ENCODE measurements around the gene KRTAP4-11. TPM values are rescaled to one million over a fixed set of nuclear protein-coding genes. Genes with fewer than 3 reads are reported as not detected.

The KRTAP4-11 gene
- total RNA-seq, 1 donor from 2014 or later, result not detected

GRCh38 chr17:41071606-41072360 is 46.4 kb downstream of the KRTAP4-11 start:
- H3K27ac Mint-ChIP-seq, result no peak overlapping the region

GRCh38 chr17:41069031-41069430 is 49.1 kb downstream of the KRTAP4-11 start:
- Histone ChIP-seq H3K4me2 (no peak overlapping the region), H3K27ac (no peak overlapping the region), H3K4me3 (no peak overlapping the region), H2AFZ (replicated peaks) (no peak overlapping the region), H3K4me1 (no peaks in the 10 kb centered on the region), H3K9me3 (ENCODE audit: low read depth) (no peaks in the 10 kb centered on the region), H4K20me1 (ENCODE audit: low read depth) (no peaks in the 10 kb centered on the region), H3K27me3 (no peaks in the 10 kb centered on the region), H3F3A (ENCODE audit: low read depth) (no peaks in the 10 kb centered on the region), H3K79me2 (ENCODE audit: low read depth) (no peaks in the 10 kb centered on the region), H3K9ac (no peak overlapping the region), H3K36me3 (no peaks in the 10 kb centered on the region)
- no peaks in the 10 kb centered on the region for H3K36me3 Mint-ChIP-seq
- H3K9me3 Mint-ChIP-seq, result no peaks in the 10 kb centered on the region
- TF ChIP-seq EZH2phosphoT487 (IDR thresholded peaks at IDR 0.05) (no peak), CTCF (IDR thresholded peaks at IDR 0.05) (no peak)
- no peak overlapping the region for H3K4me3 Mint-ChIP-seq
- DNase-seq (ENCODE audit: low spot score), result no peak
- H3K27me3 Mint-ChIP-seq (ENCODE audit: insufficient read depth, low read depth), result no peaks in the 10 kb centered on the region
- no peaks in the 10 kb centered on the region for H3K4me1 Mint-ChIP-seq
- no peak overlapping the region for H3K27ac Mint-ChIP-seq

More at GRCh38 chr17:41071606-41072360, 46.4 kb downstream of the KRTAP4-11 start:
- TF ChIP-seq EZH2phosphoT487 (IDR thresholded peaks at IDR 0.05), result no peak
- TF ChIP-seq EZH2 (IDR thresholded peaks at IDR 0.05), result no peak
- TF ChIP-seq CTCF (IDR thresholded peaks at IDR 0.05), result no peak
- no peaks in the 10 kb centered on the region for H3K9me3 Mint-ChIP-seq
- H3F3A ChIP-seq (ENCODE audit: low read depth), result no peaks in the 10 kb centered on the region
- H3K4me3 Mint-ChIP-seq, result no peak overlapping the region
- H2AFZ ChIP-seq (replicated peaks), result no peak overlapping the region
- H3K27ac ChIP-seq, result no peak overlapping the region
- no peak overlapping the region for H3K4me3 ChIP-seq
- H3K4me1 Mint-ChIP-seq, result no peaks in the 10 kb centered on the region
- H3K4me1 ChIP-seq, result no peaks in the 10 kb centered on the region
- H3K27me3 ChIP-seq, result no peaks in the 10 kb centered on the region
- H3K36me3 Mint-ChIP-seq, result no peaks in the 10 kb centered on the region
- H4K20me1 ChIP-seq (ENCODE audit: low read depth), result no peaks in the 10 kb centered on the region
- H3K27me3 Mint-ChIP-seq (ENCODE audit: insufficient read depth, low read depth), result no peaks in the 10 kb centered on the region
- H3K79me2 ChIP-seq (ENCODE audit: low read depth), result no peaks in the 10 kb centered on the region
- no peaks in the 10 kb centered on the region for H3K36me3 ChIP-seq
- DNase-seq (ENCODE audit: low spot score), result no peak
- no peak overlapping the region for H3K9ac ChIP-seq
- no peak overlapping the region for H3K4me2 ChIP-seq
- H3K9me3 ChIP-seq (ENCODE audit: low read depth), result no peaks in the 10 kb centered on the region

GRCh38 chr17:41067281-41067680 is 50.9 kb downstream of the KRTAP4-11 start:
- TF ChIP-seq CTCF (IDR thresholded peaks at IDR 0.05), result no peak
- TF ChIP-seq EZH2phosphoT487 (IDR thresholded peaks at IDR 0.05), result no peak
- TF ChIP-seq EZH2 (IDR thresholded peaks at IDR 0.05), result no peak

More at GRCh38 chr17:41067281-41067680, 50.9 kb downstream of the KRTAP4-11 start:
- no peaks in the 10 kb centered on the region for H3K36me3 Mint-ChIP-seq
- Histone ChIP-seq H3F3A (ENCODE audit: low read depth) (no peaks in the 10 kb centered on the region), H3K27me3 (no peaks in the 10 kb centered on the region), H3K27ac (no peak overlapping the region), H3K4me3 (no peak overlapping the region), H3K36me3 (no peaks in the 10 kb centered on the region), H3K4me2 (no peak overlapping the region), H3K79me2 (ENCODE audit: low read depth) (no peaks in the 10 kb centered on the region), H3K9ac (no peak overlapping the region), H2AFZ (replicated peaks) (no peak overlapping the region), H3K9me3 (ENCODE audit: low read depth) (no peaks in the 10 kb centered on the region), H4K20me1 (ENCODE audit: low read depth) (no peaks in the 10 kb centered on the region), H3K4me1 (no peaks in the 10 kb centered on the region)
- no peak for DNase-seq (ENCODE audit: low spot score)
- no peak overlapping the region for H3K4me3 Mint-ChIP-seq
- no peaks in the 10 kb centered on the region for H3K27me3 Mint-ChIP-seq (ENCODE audit: insufficient read depth, low read depth)
- H3K4me1 Mint-ChIP-seq, result no peaks in the 10 kb centered on the region
- H3K9me3 Mint-ChIP-seq, result no peaks in the 10 kb centered on the region
- H3K27ac Mint-ChIP-seq, result no peak overlapping the region

Other genes with a start within 250 kb of the KRTAP4-11 start
- gene KRT20, start 233.1 kb downstream of the KRTAP4-11 start, total RNA-seq (ENCODE audit: low replicate concordance), result not detected in 2 replicates
- gene KRT23, start 180.7 kb downstream of the KRTAP4-11 start, total RNA-seq (ENCODE audit: low replicate concordance), result 0.60 TPM in 1 of 2 replicates, not detected in the other
- not detected in 2 replicates for gene KRT39, start 151.4 kb downstream of the KRTAP4-11 start, total RNA-seq (ENCODE audit: low replicate concordance)
- not detected in 2 replicates for gene KRT40, start 134.0 kb downstream of the KRTAP4-11 start, total RNA-seq (ENCODE audit: low replicate concordance)
- gene KRTAP3-3, start 124.2 kb downstream of the KRTAP4-11 start, total RNA-seq (ENCODE audit: low replicate concordance), result not detected in 2 replicates
- not detected in 2 replicates for gene KRTAP3-2, start 118.5 kb downstream of the KRTAP4-11 start, total RNA-seq (ENCODE audit: low replicate concordance)
- gene KRTAP3-1, start 109.2 kb downstream of the KRTAP4-11 start, total RNA-seq (ENCODE audit: low replicate concordance), result not detected in 2 replicates
- gene KRTAP1-5, start 91.2 kb downstream of the KRTAP4-11 start, total RNA-seq (ENCODE audit: low replicate concordance), result not detected in 2 replicates
- gene KRTAP1-4, start 88.2 kb downstream of the KRTAP4-11 start, total RNA-seq (ENCODE audit: low replicate concordance), result not detected in 2 replicates
- not detected in 2 replicates for gene KRTAP1-3, start 83.5 kb downstream of the KRTAP4-11 start, total RNA-seq (ENCODE audit: low replicate concordance)
- not detected in 2 replicates for gene KRTAP1-1, start 76.9 kb downstream of the KRTAP4-11 start, total RNA-seq (ENCODE audit: low replicate concordance)
- not detected in 2 replicates for gene KRTAP2-1, start 71.1 kb downstream of the KRTAP4-11 start, total RNA-seq (ENCODE audit: low replicate concordance)
- not detected in 2 replicates for gene KRTAP2-2, start 63.1 kb downstream of the KRTAP4-11 start, total RNA-seq (ENCODE audit: low replicate concordance)
- not detected in 2 replicates for gene KRTAP2-3, start 58.3 kb downstream of the KRTAP4-11 start, total RNA-seq (ENCODE audit: low replicate concordance)
- not detected in 2 replicates for gene KRTAP2-4, start 52.5 kb downstream of the KRTAP4-11 start, total RNA-seq (ENCODE audit: low replicate concordance)
- not detected in 2 replicates for gene KRTAP4-7, start 34.2 kb downstream of the KRTAP4-11 start, total RNA-seq (ENCODE audit: low replicate concordance)
- gene KRTAP4-8, start 20.2 kb downstream of the KRTAP4-11 start, total RNA-seq (ENCODE audit: low replicate concordance), result not detected in 2 replicates
- not detected in 2 replicates for gene KRTAP4-16, start 16.2 kb downstream of the KRTAP4-11 start, total RNA-seq (ENCODE audit: low replicate concordance)
- gene KRTAP4-9, start 13.0 kb downstream of the KRTAP4-11 start, total RNA-seq (ENCODE audit: low replicate concordance), result not detected in 2 replicates
- gene KRTAP4-12, start 5.8 kb upstream of the KRTAP4-11 start, total RNA-seq (ENCODE audit: low replicate concordance), result not detected in 2 replicates
- not detected in 2 replicates for gene KRTAP4-6, start 22.2 kb upstream of the KRTAP4-11 start, total RNA-seq (ENCODE audit: low replicate concordance)
- not detected in 2 replicates for gene KRTAP4-5, start 31.5 kb upstream of the KRTAP4-11 start, total RNA-seq (ENCODE audit: low replicate concordance)
- not detected in 2 replicates for gene KRTAP4-4, start 42.4 kb upstream of the KRTAP4-11 start, total RNA-seq (ENCODE audit: low replicate concordance)
- not detected in 2 replicates for gene KRTAP4-3, start 49.8 kb upstream of the KRTAP4-11 start, total RNA-seq (ENCODE audit: low replicate concordance)
- not detected in 2 replicates for gene KRTAP4-2, start 59.8 kb upstream of the KRTAP4-11 start, total RNA-seq (ENCODE audit: low replicate concordance)
- 0.12 TPM in 1 of 2 replicates, not detected in the other for gene KRTAP4-1, start 66.5 kb upstream of the KRTAP4-11 start, total RNA-seq (ENCODE audit: low replicate concordance)
- not detected in 2 replicates for gene KRTAP9-1, start 71.5 kb upstream of the KRTAP4-11 start, total RNA-seq (ENCODE audit: low replicate concordance)
- gene KRTAP9-2, start 108.3 kb upstream of the KRTAP4-11 start, total RNA-seq (ENCODE audit: low replicate concordance), result not detected in 2 replicates
- gene KRTAP9-3, start 114.1 kb upstream of the KRTAP4-11 start, total RNA-seq (ENCODE audit: low replicate concordance), result not detected in 2 replicates
- not detected in 2 replicates for gene KRTAP9-8, start 119.6 kb upstream of the KRTAP4-11 start, total RNA-seq (ENCODE audit: low replicate concordance)
- not detected in 2 replicates for gene KRTAP9-4, start 131.3 kb upstream of the KRTAP4-11 start, total RNA-seq (ENCODE audit: low replicate concordance)
- gene KRTAP9-9, start 137.0 kb upstream of the KRTAP4-11 start, total RNA-seq (ENCODE audit: low replicate concordance), result not detected in 2 replicates
- gene KRTAP9-6, start 147.0 kb upstream of the KRTAP4-11 start, total RNA-seq (ENCODE audit: low replicate concordance), result not detected in 2 replicates
- gene KRTAP9-7, start 157.3 kb upstream of the KRTAP4-11 start, total RNA-seq (ENCODE audit: low replicate concordance), result not detected in 2 replicates
- not detected in 2 replicates for gene KRTAP29-1, start 184.5 kb upstream of the KRTAP4-11 start, total RNA-seq (ENCODE audit: low replicate concordance)
- not detected in 2 replicates for gene KRTAP16-1, start 190.9 kb upstream of the KRTAP4-11 start, total RNA-seq (ENCODE audit: low replicate concordance)
- gene KRTAP17-1, start 197.3 kb upstream of the KRTAP4-11 start, total RNA-seq (ENCODE audit: low replicate concordance), result not detected in 2 replicates
- not detected in 2 replicates for gene KRT33A, start 232.5 kb upstream of the KRTAP4-11 start, total RNA-seq (ENCODE audit: low replicate concordance)